Measurements from ENCODE around the gene ESRP2. TPM values are rescaled to one million over a fixed set of nuclear protein-coding genes. Genes with fewer than 3 reads are reported as not detected.

Gene ESRP2
- polyA plus RNA-seq, 2 donors: 80.5 to 90.5 TPM

DNA sequence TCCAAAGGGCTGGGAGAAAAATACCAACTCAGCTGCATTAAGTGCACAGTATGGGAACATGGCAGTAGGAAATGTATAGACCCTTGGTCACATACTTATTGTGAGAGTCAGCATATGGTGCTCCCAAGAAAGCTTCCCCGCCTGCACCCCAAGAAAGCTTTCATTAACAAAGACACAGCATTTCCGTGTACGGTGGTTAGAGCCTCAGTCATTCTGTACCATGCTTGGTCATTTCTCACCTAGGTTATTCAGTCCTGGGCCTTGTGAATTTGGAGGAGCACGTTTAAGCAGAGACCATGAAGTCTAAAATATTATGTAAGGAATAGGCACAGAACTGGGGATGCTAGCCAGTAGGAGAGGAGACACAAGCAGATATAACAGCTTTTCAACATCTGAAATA lies 56.1 kb downstream of the ESRP2 start:
- H3K9me3 ChIP-seq (ENCODE audit: control insufficient read depth in 2 of 2, insufficient read depth in 1 of 2, low read depth in 1 of 2, low read length in 1 of 2): no peaks in the 10 kb centered on the region
- no peaks in the 10 kb centered on the region for H3K27me3 ChIP-seq (ENCODE audit: control insufficient read depth in 1 of 2, insufficient read depth in 2 of 2, low read length in 2 of 2)
- H3K36me3 ChIP-seq (ENCODE audit: control insufficient read depth in 2 of 2, insufficient read depth in 2 of 2, low read length in 1 of 2): peaks cover 0 to 2% of the 10 kb centered on the region in 2 donors
- H3K27ac ChIP-seq (ENCODE audit: low read depth in 2 of 2, low read length in 1 of 2): no peak overlapping the region
- 88 to 93% methylated on average over 4 of the region's 4 CpGs for WGBS, 2 donors
- no peak overlapping the region for H3K4me3 ChIP-seq (ENCODE audit: low read depth in 1 of 2, low read length in 2 of 2)
- H3K4me1 ChIP-seq (ENCODE audit: control insufficient read depth in 2 of 2, insufficient read depth in 2 of 2, low read length in 1 of 2): no peaks in the 10 kb centered on the region

DNA sequence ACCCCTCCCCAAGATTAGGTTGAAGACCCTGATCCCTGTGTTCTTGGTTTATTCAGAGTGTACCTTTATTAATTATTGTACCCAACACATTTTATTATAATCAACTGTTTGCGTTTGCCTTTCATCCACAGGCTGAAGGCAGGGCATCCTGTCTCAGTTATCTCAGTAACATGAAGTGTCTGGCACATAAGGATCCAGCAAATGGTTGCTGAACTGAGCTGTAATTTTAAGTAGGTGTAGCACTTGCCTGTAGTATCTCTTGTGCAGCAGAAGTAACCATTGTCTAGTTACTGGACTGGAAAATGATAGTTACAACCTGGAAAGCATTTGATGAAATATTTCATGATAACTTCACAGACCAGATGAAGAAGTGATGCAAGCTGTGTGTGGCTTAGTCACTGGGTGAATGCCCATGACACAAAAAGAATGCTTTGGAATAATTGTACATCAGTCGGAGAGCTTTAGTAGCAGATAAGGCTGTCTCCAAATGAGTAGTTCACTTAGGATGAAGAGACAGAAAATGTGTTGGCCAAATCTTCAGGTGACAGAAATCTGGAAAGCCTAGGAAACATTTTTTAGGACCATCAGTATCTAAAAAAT lies 56.6 kb downstream of the ESRP2 start:
- 91 to 95% methylated on average over 2 of the region's 2 CpGs for WGBS, 2 donors
- H3K27ac ChIP-seq (ENCODE audit: low read depth in 2 of 2, low read length in 1 of 2): no peak overlapping the region
- no peaks in the 10 kb centered on the region for H3K27me3 ChIP-seq (ENCODE audit: control insufficient read depth in 1 of 2, insufficient read depth in 2 of 2, low read length in 2 of 2)
- no peaks in the 10 kb centered on the region for H3K4me1 ChIP-seq (ENCODE audit: control insufficient read depth in 2 of 2, insufficient read depth in 2 of 2, low read length in 1 of 2)
- H3K36me3 ChIP-seq (ENCODE audit: control insufficient read depth in 2 of 2, insufficient read depth in 2 of 2, low read length in 1 of 2): peaks cover 0 to 2% of the 10 kb centered on the region in 2 donors
- H3K9me3 ChIP-seq (ENCODE audit: control insufficient read depth in 2 of 2, insufficient read depth in 1 of 2, low read depth in 1 of 2, low read length in 1 of 2): no peaks in the 10 kb centered on the region
- no peak overlapping the region for H3K4me3 ChIP-seq (ENCODE audit: low read depth in 1 of 2, low read length in 2 of 2)

Other genes starting within 250 kb of the ESRP2 start
- gene DPEP2, start 236.6 kb downstream of the ESRP2 start, polyA plus RNA-seq: under 1 TPM; 0.41 to 0.57 TPM
- under 1 TPM in 1 of 2 donors, not detected in 1; 0.04 TPM for gene DPEP2NB, start 220.2 kb downstream of the ESRP2 start, polyA plus RNA-seq
- gene DDX28, start 212.9 kb downstream of the ESRP2 start, polyA plus RNA-seq: 10 to 100 TPM in 1 of 2 donors, 1 to 10 TPM in 1; 4.0 to 13.1 TPM
- 10 to 100 TPM in 1 of 2 donors, 1 to 10 TPM in 1; 6.2 to 11.1 TPM for gene DUS2, start 212.8 kb downstream of the ESRP2 start, polyA plus RNA-seq
- 1 to 10 TPM; 4.0 to 5.5 TPM for gene NFATC3, start 150.8 kb downstream of the ESRP2 start, polyA plus RNA-seq
- 1 to 10 TPM; 3.9 to 5.2 TPM for gene PLA2G15, start 9.2 kb upstream of the ESRP2 start, polyA plus RNA-seq
- 1 to 10 TPM; 4.1 to 4.2 TPM for gene SLC7A6, start 28.4 kb upstream of the ESRP2 start, polyA plus RNA-seq
- gene SLC7A6OS, start 74.8 kb upstream of the ESRP2 start, polyA plus RNA-seq: 1 to 10 TPM; 4.4 to 4.9 TPM
- gene PRMT7, start 74.9 kb upstream of the ESRP2 start, polyA plus RNA-seq: 10 to 100 TPM; 22.6 to 36.0 TPM
- gene SMPD3, start 212.4 kb upstream of the ESRP2 start, polyA plus RNA-seq: 1 to 10 TPM in 1 of 2 donors, under 1 TPM in 1; 0.41 to 4.0 TPM

Measured in esophagus (tissue), 2 donors.